ENCODE results near the gene RASGEF1B.

DNA sequence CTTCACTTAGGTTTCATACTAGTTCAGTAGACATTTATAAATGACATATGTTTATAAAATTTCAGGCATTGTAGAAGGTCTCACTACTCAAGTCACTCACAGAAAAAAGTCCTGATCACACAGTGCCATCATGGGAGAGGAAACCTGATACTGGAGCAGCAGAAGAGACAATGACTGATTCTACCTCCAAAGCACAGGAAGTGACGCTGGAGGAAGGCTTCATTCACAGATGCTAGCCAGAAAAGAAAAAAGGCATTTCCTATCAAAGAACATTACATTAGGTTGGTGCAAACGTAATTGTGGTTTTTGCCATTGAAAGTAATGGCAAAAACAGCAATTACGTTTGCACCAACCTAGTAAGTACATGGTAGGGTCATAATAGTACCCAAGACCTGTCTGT is 79.5 kb downstream of the RASGEF1B start:
- TF ChIP-seq CTCF (conservative IDR thresholded peaks at IDR 0.05; ENCODE audit: low read depth, low read length): no peak
- no peak for TF ChIP-seq EZH2phosphoT487 (IDR thresholded peaks at IDR 0.05; ENCODE audit: borderline replicate concordance, low read length)
- TF ChIP-seq EZH2 (IDR thresholded peaks at IDR 0.05; ENCODE audit: low read length, unreplicated experiment): no peak

All from PC-3 (cell line).